ENCODE results near the gene ZSWIM6.

DNA sequence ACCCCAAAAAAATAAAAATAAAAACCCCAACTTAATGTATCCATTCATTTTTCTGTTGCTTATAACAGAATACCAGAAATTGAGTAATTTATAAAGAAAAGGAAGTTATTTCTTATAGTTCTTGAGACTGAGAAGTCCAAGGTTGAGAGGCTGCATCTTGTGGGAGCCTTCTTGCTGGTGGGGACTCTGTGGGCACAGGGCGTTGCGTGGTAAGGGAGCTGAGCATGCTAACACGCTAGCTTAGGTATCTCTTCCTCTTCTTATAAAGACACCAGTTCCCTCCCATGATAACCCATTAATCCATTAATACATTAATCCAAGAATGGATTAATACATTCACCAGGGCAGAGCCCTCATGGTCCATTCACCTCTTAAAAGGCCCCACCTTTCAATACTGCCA is 150.9 kb downstream of the ZSWIM6 start:
- TF ChIP-seq CTCF (IDR thresholded peaks at IDR 0.05) (no peak), POLR2A (IDR thresholded peaks at IDR 0.05) (no peak)

Measured in Peyer's patch (tissue), 4 donors.